Breast epithelium (tissue), 3 donors: ENCODE data around the gene ABCB1.

Experiments used
- CTCF ChIP-seq, 3 donors: fragments of 450-650 bp; IDR thresholded peaks; one replicate each; pipeline ENCODE4 v1.5.1; 2016 to 2017; ENCODE audit warnings: antibody characterized with exemption in 3 of 3, mild to moderate bottlenecking in 3 of 3, moderate library complexity in 3 of 3
- POLR2A ChIP-seq: fragments of 450-650 bp; IDR thresholded peaks from one replicate; pipeline ENCODE4 v1.6.1; 2016; ENCODE audit warnings: antibody characterized with exemption, mild to moderate bottlenecking, moderate library complexity
- POLR2AphosphoS5 ChIP-seq, 3 donors: sonication (generic); formaldehyde crosslinking; IDR thresholded peaks; one replicate each; pipeline ENCODE4 v1.6.1; 2017; ENCODE audit warnings: antibody characterized with exemption in 3 of 3

DNA sequence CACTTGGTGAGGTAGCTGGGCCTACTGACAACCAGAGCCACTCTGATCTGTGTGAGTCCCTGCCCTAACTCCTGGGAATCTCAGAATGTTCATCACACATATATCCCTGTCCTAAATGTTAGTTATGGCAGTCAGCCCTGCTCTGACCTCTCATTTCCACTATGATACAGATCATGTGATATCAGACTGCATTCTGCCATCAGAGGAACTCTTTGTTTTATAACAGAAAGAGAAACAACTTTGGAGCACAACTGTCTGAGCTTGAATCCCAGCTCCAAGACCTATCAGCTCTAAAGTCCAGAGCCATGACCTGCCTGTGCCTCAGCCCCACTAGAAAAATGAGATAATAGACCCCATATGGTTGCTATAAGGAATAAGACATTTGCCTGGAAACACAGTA, 70.6 kb downstream of the ABCB1 start:
- no peak for TF ChIP-seq CTCF (IDR thresholded peaks at IDR 0.05)
- no peak for TF ChIP-seq POLR2AphosphoS5 (IDR thresholded peaks at IDR 0.05)
- TF ChIP-seq POLR2A, result no peak
